SKM-1 (cell line): ENCODE measurements around the gene ARPC4.

ENCODE experiments used
- DNase-seq: peaks from one replicate; lab custom pipeline; 2025; ENCODE audit not compliant: unreplicated experiment; lab: John Stamatoyannopoulos, UW

The ARPC4 gene

GRCh38 chr3:9791127-9791526, 1.8 kb upstream of the ARPC4 start:
- no peak for DNase-seq

GRCh38 chr3:9791790-9792404, 985 bp upstream of the ARPC4 start:
- peak; percentile 75 for DNase-seq

GRCh38 chr3:9793161-9793781, 389 bp downstream of the ARPC4 start:
- peak; percentile 38 for DNase-seq

GRCh38 chr3:9794400-9794799, 1.5 kb downstream of the ARPC4 start:
- no peak for DNase-seq

DNA sequence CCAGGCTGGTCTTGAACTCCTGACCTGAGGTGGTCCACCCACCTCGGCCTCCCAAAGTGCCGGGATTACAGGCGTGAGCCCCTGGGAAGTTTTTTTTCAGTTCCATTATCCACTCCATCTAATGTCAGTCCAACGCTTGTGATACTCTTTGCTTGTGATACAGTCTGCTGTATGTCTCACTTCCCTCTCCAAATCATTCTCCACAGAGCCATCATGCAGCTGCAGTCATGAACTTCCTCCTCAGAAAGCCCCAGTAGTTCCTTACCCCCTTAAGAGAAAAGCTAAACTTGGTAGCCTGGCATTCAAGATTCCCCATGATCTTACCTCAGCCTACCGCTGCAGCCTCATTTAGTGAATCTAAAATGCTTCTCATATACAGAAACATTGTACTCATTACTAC, 2.3 kb downstream of the ARPC4 start:
- DNase-seq = no peak

DNA sequence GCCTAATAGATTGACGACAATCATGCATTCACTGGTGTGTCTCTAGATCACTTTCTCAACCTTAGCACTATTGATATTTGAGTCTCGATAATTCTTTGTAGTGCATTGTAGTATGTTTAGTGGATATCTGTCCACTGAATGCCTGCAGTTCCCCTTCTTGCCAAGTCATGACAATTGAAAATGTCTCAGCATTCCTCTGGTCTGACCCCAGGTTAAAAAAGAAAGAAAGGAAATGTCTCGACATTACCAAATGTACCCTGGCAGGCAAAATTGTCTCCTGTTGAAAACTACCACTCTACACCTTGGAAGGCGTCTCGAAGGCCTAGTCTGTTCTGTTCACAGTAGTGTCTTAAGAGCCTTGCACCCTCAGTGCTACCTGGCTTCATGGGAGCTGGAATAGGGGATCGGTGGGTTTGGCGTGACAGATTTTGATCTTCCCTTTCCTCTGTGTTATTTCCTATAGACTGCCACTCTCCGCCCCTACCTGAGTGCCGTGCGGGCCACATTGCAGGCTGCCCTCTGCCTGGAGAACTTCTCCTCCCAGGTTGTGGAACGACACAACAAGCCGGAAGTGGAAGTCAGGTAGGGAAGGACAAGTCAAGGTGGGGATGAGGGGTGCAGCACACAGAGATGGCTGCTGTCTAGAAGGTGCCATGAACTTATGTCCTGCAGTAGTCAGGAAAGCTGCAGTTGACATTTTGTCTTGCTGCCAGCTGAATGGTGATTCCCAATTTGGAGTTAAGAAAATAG, 4.5 kb downstream of the ARPC4 start:
- DNase-seq = no peak

DNA sequence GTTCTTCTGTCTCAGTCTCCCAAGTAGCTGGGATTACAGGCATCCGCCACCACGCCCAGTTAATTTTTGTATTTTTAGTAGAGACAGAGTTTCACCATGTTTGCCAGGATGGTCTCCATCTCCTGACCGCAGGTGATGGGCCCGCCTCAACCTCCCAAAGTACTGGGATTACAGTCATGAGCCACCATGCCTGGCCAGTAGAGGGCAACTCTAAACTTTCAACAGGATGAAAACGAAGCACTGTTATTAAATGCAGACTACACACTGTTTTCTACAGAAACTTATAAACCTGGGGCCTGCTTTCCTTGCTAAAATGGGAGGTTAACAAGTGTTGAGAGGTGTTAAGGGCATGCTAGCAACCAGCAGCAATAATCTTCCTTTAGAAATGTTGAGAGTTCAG, 7.6 kb downstream of the ARPC4 start:
- no peak for DNase-seq

DNA sequence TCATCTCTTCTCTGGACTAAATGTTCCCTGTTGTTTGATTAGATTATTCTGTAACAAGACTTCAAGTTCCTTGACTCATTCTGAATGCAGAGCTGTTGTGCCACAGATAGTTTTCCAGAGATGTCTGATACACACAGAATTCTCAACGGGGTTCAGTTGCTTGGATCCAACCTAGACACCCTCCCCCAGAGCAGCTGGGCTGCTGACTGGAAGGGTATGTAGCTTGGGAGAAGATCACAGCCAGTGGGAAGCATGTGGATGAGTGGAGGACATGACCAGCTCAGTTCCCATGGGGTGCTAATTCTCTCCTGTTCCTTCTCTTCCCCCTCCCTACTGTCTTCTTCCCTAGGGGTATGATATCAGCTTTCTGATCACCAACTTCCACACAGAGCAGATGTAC, 10.6 kb downstream of the ARPC4 start:
- DNase-seq = no peak

DNA sequence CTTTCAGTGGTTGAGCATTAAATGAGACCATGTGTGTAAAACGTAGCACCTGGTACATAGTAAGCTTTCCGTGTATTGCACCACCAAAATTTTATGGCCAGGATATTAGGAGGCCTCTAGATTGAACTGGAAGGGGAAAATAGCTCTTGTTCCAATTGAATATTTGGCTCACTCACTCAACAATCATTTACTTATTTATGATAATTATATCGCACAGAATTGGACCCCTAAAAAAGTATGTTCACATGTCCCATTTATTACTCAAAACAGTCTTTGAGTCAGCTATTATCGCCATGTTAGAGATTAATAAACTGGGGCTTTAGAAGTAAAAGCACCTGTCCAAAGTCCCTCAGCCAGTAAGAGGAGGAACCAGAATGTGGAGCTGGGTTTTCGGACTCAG, 12.1 kb downstream of the ARPC4 start:
- no peak for DNase-seq

- no peak for DNase-seq
Observed at GRCh38 chr3:9806137-9806536, 13.3 kb downstream of the ARPC4 start.

- DNase-seq = no peak
Observed at GRCh38 chr3:9806688-9807589, 14.1 kb downstream of the ARPC4 start.

DNA sequence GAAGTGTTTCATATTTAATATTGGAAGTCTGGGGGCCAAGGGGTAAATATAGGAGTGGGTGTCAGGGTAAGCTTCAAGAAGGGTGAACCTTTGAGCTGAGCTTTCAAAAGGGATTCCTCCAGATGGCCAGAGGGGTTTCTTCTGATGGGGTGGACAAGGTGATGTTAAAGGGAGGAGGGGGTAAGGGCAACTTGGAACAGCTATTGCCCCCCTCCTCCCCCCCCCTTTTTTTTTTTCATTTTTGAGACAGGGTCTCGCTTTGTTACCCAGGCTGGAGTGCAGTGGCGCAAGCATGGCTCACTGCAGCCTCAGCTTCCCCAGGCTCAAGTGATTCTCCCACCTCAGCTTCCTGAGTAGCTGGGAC, 15.1 kb downstream of the ARPC4 start:
- no peak for DNase-seq

- no peak for DNase-seq
Observed at GRCh38 chr3:9808345-9809037, 15.6 kb downstream of the ARPC4 start.

GRCh38 chr3:9809239-9809614, 16.3 kb downstream of the ARPC4 start:
- peak; percentile 24 for DNase-seq

DNA sequence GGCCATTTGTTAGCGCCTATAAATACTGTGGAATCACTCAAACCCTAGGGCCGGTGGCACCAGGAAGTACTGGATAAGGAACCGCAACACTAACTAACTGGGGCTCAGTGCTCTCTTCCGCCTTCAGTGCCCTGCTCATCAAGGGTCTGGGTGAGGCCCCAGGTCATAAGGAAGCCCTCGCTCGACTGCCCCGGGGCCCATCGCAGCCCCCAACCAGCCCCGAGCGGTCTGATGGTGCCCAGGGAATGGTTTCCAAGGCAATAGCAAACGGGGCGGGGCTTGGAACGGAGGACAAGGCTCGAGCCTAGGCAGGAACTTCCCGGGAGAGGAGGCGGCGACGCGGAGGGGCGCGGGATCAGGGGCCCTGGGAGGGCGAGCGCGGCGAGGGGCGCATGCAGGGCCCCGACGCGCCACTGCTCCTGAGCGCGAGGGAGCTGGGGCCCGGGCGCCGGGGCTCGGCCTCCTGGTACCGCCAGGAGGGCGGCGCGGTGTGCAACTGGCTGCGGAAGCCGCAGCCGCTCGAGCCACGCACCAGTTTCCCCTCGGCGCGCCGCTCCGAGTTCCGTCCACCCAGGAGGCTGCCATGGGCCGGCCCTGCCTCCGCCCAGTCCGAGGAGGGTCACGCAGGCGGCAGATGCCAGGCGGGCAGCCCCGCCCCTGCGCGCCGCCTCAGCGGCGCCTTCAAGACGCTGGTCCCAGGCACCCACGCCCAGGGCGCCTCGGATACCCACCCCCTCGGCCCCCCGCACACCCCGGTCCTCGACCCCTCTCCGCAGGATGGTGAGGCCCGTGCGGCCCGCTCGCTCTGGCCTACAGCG, 16.9 kb downstream of the ARPC4 start, which contains the start of gene TTLL3:
Gene TTLL3 (plus strand): TSS at position 648 of the 818 bp plus-strand sequence. CDS start 400 bp downstream, outside the sequence.
- peak; percentile 57 for DNase-seq

GRCh38 chr3:9810433-9810770, 17.5 kb downstream of the ARPC4 start:
- no peak for DNase-seq

DNA sequence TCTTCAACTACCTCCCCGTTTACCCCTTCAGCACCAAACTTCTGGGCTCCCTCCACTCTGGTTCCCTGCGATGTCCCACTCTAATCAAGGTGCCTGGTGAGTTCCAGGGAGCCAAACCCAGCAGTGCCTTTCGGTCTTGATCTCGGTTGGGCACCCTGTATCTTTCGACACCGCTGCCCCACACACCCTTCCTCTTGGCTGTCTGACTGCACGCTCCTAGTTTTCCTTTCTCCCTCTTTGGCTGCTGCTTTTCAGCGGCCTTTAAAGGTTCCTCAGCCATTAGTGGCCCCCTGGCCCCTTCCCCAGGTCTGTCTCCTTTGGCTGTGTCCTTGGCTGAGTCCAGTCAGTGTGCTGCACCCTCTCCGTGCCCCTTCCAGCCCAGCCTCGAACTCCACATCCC, 18.0 kb downstream of the ARPC4 start:
- no peak for DNase-seq

DNA sequence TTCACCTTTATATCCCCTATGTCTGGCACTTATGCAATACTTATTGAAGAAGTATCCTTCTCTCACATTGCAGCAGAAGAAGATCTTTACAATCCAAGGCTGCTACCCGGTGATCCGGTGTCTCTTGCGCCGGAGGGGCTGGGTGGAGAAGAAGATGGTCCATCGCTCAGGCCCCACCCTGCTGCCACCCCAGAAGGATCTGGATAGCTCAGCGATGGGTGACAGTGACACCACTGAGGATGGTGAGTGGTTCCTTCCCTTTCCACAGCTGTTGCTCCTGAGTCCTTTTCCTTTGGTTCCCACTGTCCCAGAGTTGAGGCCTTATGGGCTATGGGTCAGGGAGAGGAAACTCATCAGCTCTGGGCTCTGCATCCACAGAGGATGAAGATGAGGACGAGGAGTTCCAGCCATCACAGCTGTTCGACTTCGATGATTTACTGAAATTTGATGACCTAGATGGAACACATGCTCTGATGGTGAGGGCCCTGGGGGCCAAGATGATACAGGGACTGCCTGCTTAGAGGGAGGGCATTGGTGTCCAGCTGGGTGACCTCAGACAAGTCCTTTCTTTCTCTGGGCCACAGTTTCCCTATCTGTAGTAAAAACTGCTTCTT, 20.1 kb downstream of the ARPC4 start:
- no peak for DNase-seq

- no peak for DNase-seq
Observed at GRCh38 chr3:9815986-9816385, 23.1 kb downstream of the ARPC4 start.

DNA sequence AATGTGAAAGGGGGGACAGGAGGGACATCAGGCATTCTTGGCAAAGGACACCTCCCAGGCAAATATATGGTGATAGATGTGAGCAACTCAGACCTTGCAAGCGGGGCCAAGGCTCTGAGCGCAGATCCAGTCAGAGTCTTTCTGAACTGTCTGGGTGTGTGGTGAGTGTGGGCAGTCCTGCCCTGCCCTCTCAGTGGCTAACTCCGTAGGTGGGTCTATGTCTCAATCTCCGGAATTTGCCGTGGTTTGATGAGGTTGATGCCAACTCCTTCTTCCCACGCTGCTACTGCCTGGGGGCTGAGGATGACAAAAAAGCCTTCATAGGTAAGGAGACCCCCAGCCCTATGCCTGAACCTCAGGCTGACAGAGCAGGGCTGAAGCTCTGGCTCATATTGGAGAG, 24.6 kb downstream of the ARPC4 start:
- DNase-seq = no peak
